Neural cell (in vitro differentiated cells): ENCODE measurements around the gene C1RL.
"Not testable (repeated sequence)": the region's sequence is repeated elsewhere in the genome, so short reads cannot be mapped to it uniquely, and the experiment has no call there.

Source experiments
- POLR2AphosphoS5 ChIP-seq: IDR thresholded peaks from 2 replicates; pipeline ENCODE4 v1.6.1; 2012
- REST ChIP-seq: IDR thresholded peaks from 2 replicates; pipeline ENCODE4 v1.6.1; 2012; ENCODE audit warnings: borderline replicate concordance
- SMC3 ChIP-seq: fragments of 450-650 bp; conservative IDR thresholded peaks from 2 replicates; pipeline ENCODE4 v1.6.1; 2014; ENCODE audit warnings: antibody characterized with exemption, mild to moderate bottlenecking, moderate library complexity; ENCODE audit not compliant: poor library complexity
- TF ChIP-seq, protein P1 (sequence below): fragments of 450-650 bp; IDR thresholded peaks from 2 replicates; pipeline ENCODE4 v1.5.1; 2014; ENCODE audit warnings: antibody characterized with exemption, mild to moderate bottlenecking, moderate library complexity; ENCODE audit not compliant: poor library complexity, severe bottlenecking

- TF ChIP-seq, protein P1, sequence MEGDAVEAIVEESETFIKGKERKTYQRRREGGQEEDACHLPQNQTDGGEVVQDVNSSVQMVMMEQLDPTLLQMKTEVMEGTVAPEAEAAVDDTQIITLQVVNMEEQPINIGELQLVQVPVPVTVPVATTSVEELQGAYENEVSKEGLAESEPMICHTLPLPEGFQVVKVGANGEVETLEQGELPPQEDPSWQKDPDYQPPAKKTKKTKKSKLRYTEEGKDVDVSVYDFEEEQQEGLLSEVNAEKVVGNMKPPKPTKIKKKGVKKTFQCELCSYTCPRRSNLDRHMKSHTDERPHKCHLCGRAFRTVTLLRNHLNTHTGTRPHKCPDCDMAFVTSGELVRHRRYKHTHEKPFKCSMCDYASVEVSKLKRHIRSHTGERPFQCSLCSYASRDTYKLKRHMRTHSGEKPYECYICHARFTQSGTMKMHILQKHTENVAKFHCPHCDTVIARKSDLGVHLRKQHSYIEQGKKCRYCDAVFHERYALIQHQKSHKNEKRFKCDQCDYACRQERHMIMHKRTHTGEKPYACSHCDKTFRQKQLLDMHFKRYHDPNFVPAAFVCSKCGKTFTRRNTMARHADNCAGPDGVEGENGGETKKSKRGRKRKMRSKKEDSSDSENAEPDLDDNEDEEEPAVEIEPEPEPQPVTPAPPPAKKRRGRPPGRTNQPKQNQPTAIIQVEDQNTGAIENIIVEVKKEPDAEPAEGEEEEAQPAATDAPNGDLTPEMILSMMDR: not testable (repeated sequence)
- not testable (repeated sequence) for TF ChIP-seq POLR2AphosphoS5, REST, SMC3
Observed at GRCh38 chr12:7055736-7056135, 53.3 kb downstream of the C1RL start.
